Brain microvascular endothelial cell (primary cell): ENCODE data around the gene B4GALNT3.

Source experiments
- DNase-seq: peaks from one replicate; pipeline ENCODE4 v3.0.0-alpha.2; 2020
- H3K27ac ChIP-seq: fragments of 250-450 bp; sonication (Bioruptor Pico); 2 replicates; pipeline ENCODE4 v1.5.1; 2020; ENCODE audit warnings: mild to moderate bottlenecking, moderate library complexity
- H3K27me3 ChIP-seq: fragments of 250-450 bp; sonication (Bioruptor Pico); replicated peaks from 2 replicates; pipeline ENCODE4 v1.5.1; 2020; ENCODE audit warnings: mild to moderate bottlenecking
- H3K36me3 ChIP-seq: fragments of 250-450 bp; sonication (Bioruptor Pico); replicated peaks from 2 replicates; pipeline ENCODE4 v1.5.1; 2020; ENCODE audit warnings: mild to moderate bottlenecking
- H3K4me3 ChIP-seq: 2 replicates; pipeline ENCODE4 v1.5.1; 2011; ENCODE audit warnings: low read depth, mild to moderate bottlenecking, control low read depth, low read length, moderate library complexity
- CTCF ChIP-seq: IDR thresholded peaks from 2 replicates; pipeline ENCODE4 v1.5.1; 2011; ENCODE audit warnings: low read depth, mild to moderate bottlenecking, moderate library complexity, low read length, control low read depth, inconsistent platforms; ENCODE audit errors: missing control alignments
- in situ Hi-C: cut with HindIII; loops from 2 replicates; pipeline ENCODE4 v1.10.0; 2017; ENCODE audit warnings: low sequenced_read_pairs, low pct_ligation_motif_present

Gene B4GALNT3

DNA sequence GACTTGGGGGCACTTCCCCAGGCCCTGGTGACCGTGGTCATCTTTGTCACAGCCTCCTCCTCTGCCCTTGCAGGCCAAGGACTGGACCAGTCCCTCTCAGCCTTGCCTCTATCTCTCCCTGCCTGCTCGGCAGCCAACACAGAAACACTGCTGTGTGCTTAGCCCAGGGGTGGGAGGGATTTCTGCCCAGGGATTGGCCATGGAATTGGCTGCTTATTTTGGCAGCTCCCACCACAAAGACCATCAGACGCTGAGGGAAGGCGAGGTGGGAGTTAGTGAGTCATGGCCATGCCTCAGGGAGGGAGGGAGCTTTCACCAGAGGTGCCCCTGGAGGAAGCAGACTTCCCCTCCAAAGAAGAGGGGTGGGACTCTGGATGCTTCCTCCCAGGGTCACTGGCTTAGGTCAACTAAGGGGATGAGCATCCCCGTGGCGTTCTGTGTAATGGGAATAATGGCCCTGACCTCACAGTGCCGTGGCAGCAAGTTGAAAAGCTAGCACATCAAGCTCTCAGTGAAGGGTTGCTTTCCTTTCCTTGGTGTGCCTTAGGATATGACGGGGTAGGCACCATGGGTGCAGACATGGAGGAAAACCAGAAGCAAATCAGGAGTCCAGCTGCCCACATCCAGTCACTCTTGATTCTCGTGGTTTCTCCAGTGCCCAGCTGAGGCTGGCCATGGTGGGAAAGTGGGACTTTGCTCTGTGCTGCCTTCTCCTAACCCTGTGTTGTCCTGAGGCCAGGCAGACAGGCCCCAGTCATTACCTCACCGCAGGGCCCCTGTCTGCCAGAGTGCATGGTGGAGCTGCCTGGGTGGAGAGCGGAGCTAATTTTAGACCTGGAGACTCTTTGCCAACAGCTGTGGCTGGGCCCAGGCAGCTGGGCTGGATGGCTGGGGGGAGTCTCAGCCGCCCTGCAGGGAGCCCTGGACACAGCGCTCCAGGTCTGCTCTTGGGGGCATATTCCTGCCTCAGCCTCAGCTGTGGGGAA is 21.4 kb downstream of the B4GALNT3 start:
- DNase-seq: no peak
- in situ Hi-C loops: no loop called here
- TF ChIP-seq CTCF: no peak
- H3K27me3 ChIP-seq: peaks cover 23% of the 10 kb centered on the region
- no peak overlapping the region for H3K27ac ChIP-seq
- H3K36me3 ChIP-seq: no peaks in the 10 kb centered on the region
- H3K4me3 ChIP-seq: no peak overlapping the region

GRCh38 chr12:482061-482460 is 22.3 kb downstream of the B4GALNT3 start:
- Histone ChIP-seq H3K27ac (no peak overlapping the region), H3K4me3 (no peak overlapping the region), H3K27me3 (peaks cover 23% of the 10 kb centered on the region), H3K36me3 (no peaks in the 10 kb centered on the region)
- in situ Hi-C loops: no loop called here
- no peak for TF ChIP-seq CTCF
- DNase-seq: no peak

DNA sequence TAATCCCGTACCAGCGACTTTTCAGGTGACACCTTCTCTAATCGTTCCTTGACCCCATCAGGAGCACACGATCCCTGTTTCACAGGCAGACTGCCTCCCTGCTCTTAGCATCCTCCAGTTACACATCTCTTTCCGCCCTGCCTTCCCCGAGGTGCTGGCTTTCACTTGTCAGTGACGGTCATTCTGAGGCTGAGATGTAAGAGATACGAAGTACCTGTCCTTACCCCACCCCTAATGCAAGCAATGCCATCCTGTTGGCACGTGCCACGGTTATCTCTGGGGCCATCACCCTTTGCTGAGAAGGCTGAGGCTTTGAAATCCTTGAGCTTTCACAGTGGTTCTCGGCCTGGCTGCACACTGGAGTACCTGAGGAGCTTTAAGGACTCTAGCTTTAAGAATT is 24.4 kb downstream of the B4GALNT3 start:
- in situ Hi-C loops: no loop called here
- Histone ChIP-seq H3K36me3 (no peaks in the 10 kb centered on the region), H3K27ac (no peak overlapping the region), H3K27me3 (peaks cover 16% of the 10 kb centered on the region), H3K4me3 (no peak overlapping the region)
- no peak for DNase-seq
- no peak for TF ChIP-seq CTCF

GRCh38 chr12:490260-490659 is 30.5 kb downstream of the B4GALNT3 start:
- in situ Hi-C loops: no loop called here
- no peak for DNase-seq
- H3K27me3 ChIP-seq: peaks cover 2% of the 10 kb centered on the region

DNA sequence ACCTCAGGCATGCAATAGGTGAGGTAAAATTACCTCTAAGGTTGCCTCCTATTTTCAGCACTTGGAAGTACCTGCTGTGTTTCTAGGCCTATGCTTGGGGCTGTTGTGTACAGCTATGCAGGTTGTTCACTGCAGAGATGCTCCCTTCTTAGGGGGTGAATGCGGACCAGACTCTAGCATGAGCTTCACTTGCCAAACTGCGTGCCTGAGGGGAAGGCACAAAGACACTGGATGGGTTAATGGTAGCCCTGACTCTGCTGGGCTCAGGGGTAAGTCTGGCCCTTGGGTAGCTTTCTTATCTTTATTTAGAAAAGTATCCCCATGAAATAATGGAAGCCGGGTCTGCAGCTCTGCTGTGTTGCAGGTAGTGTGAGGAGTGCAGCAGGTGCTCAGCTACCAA is 35.7 kb downstream of the B4GALNT3 start:
- Histone ChIP-seq H3K36me3 (no peaks in the 10 kb centered on the region), H3K4me3 (no peak overlapping the region), H3K27ac (no peak overlapping the region), H3K27me3 (peaks cover 4% of the 10 kb centered on the region)
- no peak for DNase-seq
- TF ChIP-seq CTCF: no peak
- in situ Hi-C loops: no loop called here

More at GRCh38 chr12:490260-490659, 30.5 kb downstream of the B4GALNT3 start:
- no peaks in the 10 kb centered on the region for H3K36me3 ChIP-seq
- no peak for TF ChIP-seq CTCF
- H3K4me3 ChIP-seq: no peak overlapping the region
- no peak overlapping the region for H3K27ac ChIP-seq
